Fibroblast of lung (primary cell): ENCODE data around the gene RADIL. TPM values are rescaled to one million over a fixed set of nuclear protein-coding genes. Genes with fewer than 3 reads are reported as not detected.

Experiments
- DNase-seq, 2 donors: peaks; one replicate each; pipeline versions ENCODE4 v3.0.0 to v3.0.0-alpha.2; 2010; ENCODE audit warnings: low read depth in 2 of 2
- H2AFZ ChIP-seq: 2 replicates; pipeline ENCODE4 v1.5.1; 2012; ENCODE audit warnings: low read length, control low read depth, inconsistent platforms
- H3K27ac ChIP-seq: 2 replicates; pipeline ENCODE4 v1.5.1; 2011; ENCODE audit warnings: low read length, control low read depth; ENCODE audit not compliant: insufficient read depth
- H3K27me3 ChIP-seq: 2 replicates; pipeline ENCODE4 v1.5.1; 2011; ENCODE audit warnings: mild to moderate bottlenecking, low read length; ENCODE audit not compliant: control insufficient read depth, insufficient read depth
- H3K36me3 ChIP-seq: 2 replicates; pipeline ENCODE4 v1.5.1; 2011; ENCODE audit warnings: low read length; ENCODE audit not compliant: control insufficient read depth, insufficient read depth
- H3K4me1 ChIP-seq: 2 replicates; pipeline ENCODE4 v1.5.1; 2011; ENCODE audit warnings: low read length; ENCODE audit not compliant: control insufficient read depth, insufficient read depth; ENCODE audit errors: extremely low read depth
- H3K4me2 ChIP-seq: 2 replicates; pipeline ENCODE4 v1.5.1; 2011; ENCODE audit warnings: low read length, control low read depth; ENCODE audit not compliant: insufficient read depth; ENCODE audit errors: extremely low read depth
- H3K4me3 ChIP-seq, 4 experiments: fragments of 200-600 bp in 1 of 4; sonication (generic) in 1 of 4; replicated peaks in 1 of 4; 2 replicates each; pipeline ENCODE4 v1.5.1; 2011 to 2016; ENCODE audit warnings: low read length in 4 of 4, low read depth in 3 of 4, mild to moderate bottlenecking in 3 of 4, control low read depth in 2 of 4, inconsistent platforms in 1 of 4, mixed read lengths in 1 of 4; ENCODE audit not compliant: insufficient read depth in 1 of 4; ENCODE audit errors: control extremely low read depth in 1 of 4
- H3K79me2 ChIP-seq: 2 replicates; pipeline ENCODE4 v1.5.1; 2012; ENCODE audit warnings: mild to moderate bottlenecking, low read length, inconsistent platforms; ENCODE audit not compliant: control insufficient read depth, insufficient read depth
- H3K9ac ChIP-seq: 2 replicates; pipeline ENCODE4 v1.5.1; 2011; ENCODE audit warnings: mild to moderate bottlenecking, low read length, control low read depth; ENCODE audit not compliant: insufficient read depth
- H3K9me3 ChIP-seq: 2 replicates; pipeline ENCODE4 v1.5.1; 2012; ENCODE audit warnings: low read depth, low read length; ENCODE audit not compliant: control insufficient read depth, insufficient read depth
- H4K20me1 ChIP-seq: 2 replicates; pipeline ENCODE4 v1.5.1; 2011; ENCODE audit warnings: low read length; ENCODE audit not compliant: control insufficient read depth, insufficient read depth; ENCODE audit errors: extremely low read depth
- EZH2 ChIP-seq: IDR thresholded peaks from 2 replicates; pipeline ENCODE4 v1.5.1; 2012; ENCODE audit warnings: low read length, control low read depth, mild to moderate bottlenecking; ENCODE audit errors: missing control alignments
- polyA plus RNA-seq, 2 donors: library from polyadenylated mRNA; depleted of rRNA in 1 of 2; stranded (reverse) in 1 of 2; unstranded in 1 of 2; fragments of >200 nt; gene quantifications; 2 replicates each; pipeline ENCODE4 v1.2.1, GENCODE V29; 2011 to 2012; ENCODE audit warnings: missing spikeins in 1 of 2
- total RNA-seq: library from RNA; depleted of rRNA; stranded (reverse); fragments of >200 nt; gene quantifications from 2 replicates; pipeline ENCODE4 v1.2.1, GENCODE V29; 2014
- TF ChIP-seq, protein P1 (sequence below), 2 donors: IDR thresholded peaks in 1 of 2; conservative IDR thresholded peaks in 1 of 2; 1 replicate in 1 of 2; 2 replicates in 1 of 2; pipeline ENCODE4 v1.5.1; 2011 to 2012; ENCODE audit warnings: low read length in 2 of 2, control low read depth in 1 of 2, inconsistent platforms in 1 of 2, low read depth in 1 of 2, mild to moderate bottlenecking in 1 of 2

RADIL gene
- total and polyA plus RNA-seq, 2 donors (not counting 1 experiment from before 2014, with no cell fraction given) = 0.33 to 0.85 TPM

DNA sequence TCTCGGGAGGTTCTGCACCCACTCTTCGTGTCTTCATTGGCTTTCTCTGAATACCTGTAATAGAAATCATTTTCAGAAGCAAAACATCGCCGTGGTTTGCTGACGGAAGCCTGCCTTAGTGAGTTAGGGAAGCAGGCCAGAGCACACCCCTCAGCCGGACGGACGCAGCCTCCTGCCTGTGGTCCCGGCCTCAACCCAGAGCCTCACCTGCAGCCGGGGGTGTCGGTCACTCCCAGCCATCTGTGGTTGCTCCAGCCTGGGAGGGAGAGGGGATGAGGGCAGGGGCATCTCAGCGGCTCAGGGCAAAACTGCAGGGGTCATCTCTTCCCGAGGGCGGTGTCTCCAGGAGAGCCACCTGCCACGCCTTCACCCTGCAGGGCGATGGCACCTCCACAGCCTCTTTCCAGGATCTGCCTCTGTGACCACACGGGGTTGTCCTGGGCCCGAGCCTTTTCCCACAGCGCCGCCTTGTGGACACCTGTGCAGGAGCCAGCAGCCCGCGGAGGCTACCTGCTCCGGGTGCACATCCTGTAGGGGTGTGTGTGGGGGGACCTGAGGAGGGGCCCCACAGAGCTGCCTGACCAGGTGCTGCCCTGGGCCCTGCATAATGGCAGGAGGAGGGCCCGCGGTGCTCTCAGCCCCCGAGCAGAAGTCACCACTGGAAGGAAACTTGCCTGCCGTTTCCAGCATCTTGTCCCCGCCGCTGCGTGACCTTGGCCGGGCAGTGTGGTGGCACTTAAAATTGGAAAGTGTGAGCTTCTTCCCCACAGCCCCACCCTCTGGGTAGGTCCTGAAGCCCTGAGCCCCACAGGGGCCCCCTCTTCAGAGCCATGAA is 129.7 kb downstream of the RADIL start:
- H3K4me1 ChIP-seq = no peaks in the 10 kb centered on the region
- peaks cover 29% of the 10 kb centered on the region for H3K79me2 ChIP-seq
- H3K9me3 ChIP-seq = no peaks in the 10 kb centered on the region
- H3K36me3 ChIP-seq = peaks cover 26% of the 10 kb centered on the region
- no peak overlapping the region for H3K4me2 ChIP-seq
- H2AFZ ChIP-seq = no peak overlapping the region
- DNase-seq = peak; percentile 29 to 46
- no peak overlapping the region for H3K9ac ChIP-seq
- H4K20me1 ChIP-seq = no peaks in the 10 kb centered on the region
- no peak overlapping the region for H3K27ac ChIP-seq
- H3K27me3 ChIP-seq = no peaks in the 10 kb centered on the region
- H3K4me3 ChIP-seq = no peak overlapping the region
- TF ChIP-seq, protein P1, sequence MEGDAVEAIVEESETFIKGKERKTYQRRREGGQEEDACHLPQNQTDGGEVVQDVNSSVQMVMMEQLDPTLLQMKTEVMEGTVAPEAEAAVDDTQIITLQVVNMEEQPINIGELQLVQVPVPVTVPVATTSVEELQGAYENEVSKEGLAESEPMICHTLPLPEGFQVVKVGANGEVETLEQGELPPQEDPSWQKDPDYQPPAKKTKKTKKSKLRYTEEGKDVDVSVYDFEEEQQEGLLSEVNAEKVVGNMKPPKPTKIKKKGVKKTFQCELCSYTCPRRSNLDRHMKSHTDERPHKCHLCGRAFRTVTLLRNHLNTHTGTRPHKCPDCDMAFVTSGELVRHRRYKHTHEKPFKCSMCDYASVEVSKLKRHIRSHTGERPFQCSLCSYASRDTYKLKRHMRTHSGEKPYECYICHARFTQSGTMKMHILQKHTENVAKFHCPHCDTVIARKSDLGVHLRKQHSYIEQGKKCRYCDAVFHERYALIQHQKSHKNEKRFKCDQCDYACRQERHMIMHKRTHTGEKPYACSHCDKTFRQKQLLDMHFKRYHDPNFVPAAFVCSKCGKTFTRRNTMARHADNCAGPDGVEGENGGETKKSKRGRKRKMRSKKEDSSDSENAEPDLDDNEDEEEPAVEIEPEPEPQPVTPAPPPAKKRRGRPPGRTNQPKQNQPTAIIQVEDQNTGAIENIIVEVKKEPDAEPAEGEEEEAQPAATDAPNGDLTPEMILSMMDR (conservative IDR thresholded peaks at IDR 0.05 in 1 of 2, IDR thresholded peaks at IDR 0.05 in 1 of 2; ENCODE audit: low read depth in 1 of 2, low read length in 2 of 2) = peak; percentile 83 to 86
- TF ChIP-seq EZH2 = no peak

DNA sequence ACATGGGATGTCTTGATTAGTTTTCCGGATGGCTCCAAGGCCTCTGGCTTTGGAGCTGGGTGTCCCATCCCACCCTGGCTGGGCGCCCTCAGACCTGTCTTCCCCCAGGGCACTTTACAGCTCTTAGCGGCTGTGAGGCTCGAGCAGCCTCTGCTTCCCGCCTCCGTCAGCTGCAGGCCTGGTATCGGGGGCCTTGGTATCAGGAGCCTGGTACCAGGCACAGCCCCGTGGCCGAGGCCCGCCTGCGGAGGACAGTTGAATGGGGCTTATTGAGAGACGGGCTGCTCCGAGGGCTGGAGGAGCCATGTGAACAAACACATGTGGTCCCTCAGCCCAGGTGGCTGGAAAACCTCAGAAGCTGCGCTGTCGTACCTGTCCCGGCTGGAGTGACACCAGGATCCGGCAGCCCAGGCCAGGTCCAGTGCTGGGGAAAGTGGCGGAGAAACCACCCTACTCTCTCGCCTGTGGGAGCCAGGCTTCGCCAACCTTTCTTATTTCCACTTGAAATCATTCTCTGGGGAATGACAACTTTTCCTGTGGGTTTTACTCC is 132.0 kb downstream of the RADIL start:
- no peak for DNase-seq
- Histone ChIP-seq H3K9me3 (no peaks in the 10 kb centered on the region), H3K27ac (no peak overlapping the region), H3K4me2 (no peak overlapping the region), H3K9ac (no peak overlapping the region), H3K27me3 (no peaks in the 10 kb centered on the region), H3K36me3 (peaks cover 19% of the 10 kb centered on the region), H2AFZ (no peak overlapping the region), H3K4me1 (peaks cover 8% of the 10 kb centered on the region), H4K20me1 (no peaks in the 10 kb centered on the region), H3K4me3 (no peak overlapping the region), H3K79me2 (peaks cover 48% of the 10 kb centered on the region)
- TF ChIP-seq EZH2 = no peak
- TF ChIP-seq, protein P1 (conservative IDR thresholded peaks at IDR 0.05 in 1 of 2, IDR thresholded peaks at IDR 0.05 in 1 of 2; ENCODE audit: low read depth in 1 of 2, low read length in 2 of 2) = no peak

DNA sequence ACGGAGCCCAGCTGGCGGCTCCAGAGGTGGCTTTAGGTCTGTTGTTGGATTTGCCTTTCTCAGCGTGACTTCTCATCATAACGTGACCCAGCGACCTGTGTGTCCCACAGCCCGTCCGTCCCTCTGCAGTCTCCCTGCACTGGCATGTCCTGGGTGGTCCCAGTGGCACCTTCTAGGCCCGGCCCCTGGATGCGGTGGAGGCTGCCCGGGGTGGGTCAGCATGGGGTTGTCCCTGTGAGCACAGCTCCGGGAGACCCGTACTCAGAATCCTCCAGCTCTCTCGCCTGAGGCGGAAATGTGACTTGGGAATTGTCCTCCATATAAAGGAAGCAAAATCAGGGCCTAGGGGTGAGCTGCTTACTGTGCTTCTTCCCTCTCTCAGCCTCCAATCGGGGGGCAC is 133.7 kb downstream of the RADIL start:
- TF ChIP-seq, protein P1 (conservative IDR thresholded peaks at IDR 0.05 in 1 of 2, IDR thresholded peaks at IDR 0.05 in 1 of 2; ENCODE audit: low read depth in 1 of 2, low read length in 2 of 2) = no peak
- no peak for TF ChIP-seq EZH2
- Histone ChIP-seq H3K9ac (no peak overlapping the region), H3K4me2 (no peak overlapping the region), H3K36me3 (peaks cover 15% of the 10 kb centered on the region), H4K20me1 (no peaks in the 10 kb centered on the region), H3K27ac (no peak overlapping the region), H3K79me2 (peaks cover 48% of the 10 kb centered on the region), H3K9me3 (no peaks in the 10 kb centered on the region), H3K4me3 (no peak overlapping the region), H2AFZ (no peak overlapping the region), H3K4me1 (peaks cover 13% of the 10 kb centered on the region), H3K27me3 (no peaks in the 10 kb centered on the region)
- DNase-seq = no peak
